Activated CD4-positive, alpha-beta T cell treated with anti-CD3 and anti-CD28 coated beads, Interleukin-2, amount 50 U/mL, for 24 hours (primary cell): ENCODE results near the gene CLIC6.

ENCODE experiments used
- DNase-seq, 2 donors: peaks; one replicate each; pipeline ENCODE4 v3.0.0-alpha.2; 2020; ENCODE audit warnings: low read depth in 1 of 2, low spot score in 1 of 2

Gene CLIC6

GRCh38 chr21:34668803-34669148 lies at the start of gene CLIC6:
Gene CLIC6, plus strand, starts transcription at chr21:34668994. Its CDS starts 395 bp downstream, at chr21:34669389.
- no peak for DNase-seq

GRCh38 chr21:34619841-34620665 lies 48.7 kb upstream of the CLIC6 start:
- no peak for DNase-seq

DNA sequence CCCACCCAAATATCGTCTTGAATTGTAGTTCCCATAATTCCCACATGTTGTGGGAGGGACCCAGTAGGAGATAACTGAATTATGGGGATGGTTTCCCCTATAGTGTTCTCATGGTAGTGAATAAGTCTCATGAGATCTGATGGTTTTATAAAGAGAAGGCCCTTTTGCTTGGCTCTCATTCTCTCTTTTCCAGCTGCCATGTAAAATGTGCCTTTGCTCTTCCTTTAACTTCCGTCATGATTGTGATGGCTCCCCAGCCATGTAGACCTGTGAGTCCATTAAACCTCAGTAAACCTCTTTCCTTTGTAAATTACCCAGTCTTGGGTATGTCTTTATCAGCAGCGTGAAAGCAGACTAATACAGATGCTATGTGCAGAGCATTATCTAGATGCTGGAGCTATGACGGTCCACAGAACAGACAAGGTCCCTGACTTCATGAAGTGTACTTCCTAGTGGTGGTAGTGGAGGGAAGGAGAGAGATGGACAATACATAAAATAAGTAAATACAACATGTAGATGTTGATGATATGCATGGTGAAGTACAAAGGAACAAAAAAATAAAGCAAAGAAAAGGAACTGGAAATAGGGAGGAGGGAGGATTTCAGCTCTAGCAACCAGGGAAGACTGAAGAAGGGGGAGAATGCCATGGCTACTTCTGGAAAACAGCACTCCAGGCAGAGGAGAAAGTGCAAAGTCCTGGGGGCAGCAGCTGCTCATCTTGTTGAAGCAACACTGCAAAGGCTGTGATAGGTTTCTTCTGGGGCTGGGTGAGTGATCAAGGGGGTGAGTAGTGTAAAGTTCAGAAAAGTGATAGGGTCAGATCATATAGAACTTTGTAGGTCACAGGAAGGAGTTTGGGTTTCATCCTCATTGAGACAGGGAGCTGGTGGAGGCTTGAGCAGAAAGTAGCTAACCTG lies 47.1 kb upstream of the CLIC6 start:
- DNase-seq = no peak

DNA sequence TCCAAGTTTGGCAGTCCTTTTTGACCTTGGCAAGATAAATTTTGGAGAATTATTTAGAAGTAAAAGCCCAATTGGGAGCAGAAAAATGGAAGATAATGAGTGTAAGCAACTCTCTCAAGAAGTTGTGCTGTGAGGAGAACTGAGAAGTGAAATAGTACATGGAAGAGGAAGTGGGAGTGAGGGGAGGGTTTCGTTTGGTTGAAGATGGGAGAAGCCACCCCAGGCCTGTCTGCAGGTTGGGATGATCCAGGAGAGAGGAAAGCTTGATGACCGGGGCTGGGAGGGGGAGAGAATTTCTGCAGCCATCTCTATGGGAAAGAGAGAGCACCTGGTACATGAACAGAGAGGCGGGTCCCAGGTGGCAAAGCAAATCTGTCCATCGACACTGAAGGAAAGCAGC lies 45.3 kb upstream of the CLIC6 start:
- DNase-seq = no peak

- no peak for DNase-seq
Observed at GRCh38 chr21:34625030-34625593, 43.7 kb upstream of the CLIC6 start.

- DNase-seq = no peak
Observed at GRCh38 chr21:34626131-34626530, 42.7 kb upstream of the CLIC6 start.

DNA sequence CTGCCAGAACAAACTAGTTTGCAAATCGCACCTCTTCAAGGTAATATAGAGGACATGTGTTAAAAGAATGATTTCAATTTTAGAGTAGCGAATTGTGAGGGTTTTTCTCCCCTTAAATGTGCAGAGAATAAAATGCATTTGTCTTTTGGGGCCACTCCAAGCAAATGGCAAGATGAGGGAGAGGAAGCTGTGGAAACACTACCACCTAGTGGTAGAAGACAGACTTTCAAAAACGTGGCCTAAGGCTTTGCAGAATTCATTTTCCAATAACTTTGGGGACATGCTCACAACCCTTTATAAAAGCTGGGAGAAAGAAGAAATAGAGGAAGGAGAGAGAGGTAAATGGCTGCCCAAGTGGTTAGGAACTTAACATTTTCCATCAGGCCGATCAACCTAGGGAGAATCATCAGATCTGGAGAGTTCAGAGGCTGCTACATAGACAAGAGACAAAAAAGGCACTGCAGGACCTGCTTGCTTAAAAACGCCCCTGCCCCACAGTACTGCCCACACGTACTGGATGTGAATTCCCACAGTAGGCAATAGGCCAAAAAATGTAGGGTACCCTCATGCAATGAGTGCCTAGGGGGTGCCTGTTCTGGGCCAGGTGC lies 38.2 kb upstream of the CLIC6 start:
- DNase-seq = peak in 1 of 2 donors; percentile 45

DNA sequence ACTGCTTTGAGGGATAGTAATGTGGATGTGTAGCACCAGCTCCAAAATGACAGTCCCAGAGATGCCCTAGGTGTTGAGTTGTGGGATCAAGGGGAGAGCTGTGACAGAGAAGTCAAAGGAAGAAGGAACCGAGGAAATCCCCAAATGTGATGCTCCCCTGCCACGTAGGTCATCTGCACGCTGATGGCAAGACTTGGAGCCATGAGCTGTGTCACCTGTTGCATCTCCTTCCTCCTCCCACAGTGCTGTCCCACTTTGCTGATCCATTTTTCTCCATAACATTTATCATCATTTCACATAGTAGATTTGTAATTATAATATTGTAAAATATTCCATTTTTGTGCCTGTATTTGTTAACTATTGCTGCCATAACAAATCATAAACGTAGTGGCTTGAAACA lies 36.3 kb upstream of the CLIC6 start:
- no peak for DNase-seq

- no peak for DNase-seq
Observed at GRCh38 chr21:34635307-34635706, 33.5 kb upstream of the CLIC6 start.

GRCh38 chr21:34636961-34637360 lies 31.8 kb upstream of the CLIC6 start:
- no peak for DNase-seq

DNA sequence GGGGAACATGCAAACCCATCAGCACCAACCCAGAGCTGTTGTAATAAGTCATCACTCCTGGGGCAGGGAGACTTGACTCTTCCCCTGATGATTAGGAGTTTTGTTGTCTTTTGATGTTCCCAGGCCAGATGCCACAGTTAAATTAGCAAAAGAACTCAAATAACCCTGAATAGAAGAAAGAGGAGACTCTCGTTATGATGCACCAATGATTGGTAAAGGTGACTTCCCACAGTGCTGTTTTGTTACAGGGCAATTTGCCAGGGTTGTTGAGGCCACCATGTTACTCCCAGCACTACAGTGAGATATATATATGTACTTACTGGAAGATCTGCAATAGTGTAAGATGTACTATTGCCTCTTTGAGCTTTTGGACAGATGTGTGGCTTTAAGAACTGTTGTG lies 29.5 kb upstream of the CLIC6 start:
- no peak for DNase-seq

- DNase-seq = peak; percentile 9 to 13
Observed at GRCh38 chr21:34639882-34640788, 28.7 kb upstream of the CLIC6 start.

DNA sequence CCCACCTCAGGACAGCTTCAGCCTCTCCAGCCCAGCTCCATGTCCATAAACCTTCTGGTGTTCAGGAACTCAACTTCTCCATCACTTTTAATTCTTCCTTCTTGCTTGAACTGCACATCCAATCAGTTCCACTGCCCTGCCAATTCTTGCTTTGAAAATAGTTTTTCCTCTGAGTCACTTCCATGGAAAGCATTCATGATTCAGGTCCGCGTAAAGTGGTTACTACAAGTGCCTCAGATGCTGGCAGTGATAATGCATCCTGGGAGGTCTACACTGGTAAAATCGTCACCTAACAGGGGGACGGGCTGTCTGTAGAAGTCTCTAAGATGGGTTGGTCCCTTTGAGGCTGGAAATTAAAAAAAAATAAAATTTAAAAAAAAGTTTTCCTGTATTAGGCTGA lies 27.9 kb upstream of the CLIC6 start:
- peak in 1 of 2 donors; percentile 18 for DNase-seq

DNA sequence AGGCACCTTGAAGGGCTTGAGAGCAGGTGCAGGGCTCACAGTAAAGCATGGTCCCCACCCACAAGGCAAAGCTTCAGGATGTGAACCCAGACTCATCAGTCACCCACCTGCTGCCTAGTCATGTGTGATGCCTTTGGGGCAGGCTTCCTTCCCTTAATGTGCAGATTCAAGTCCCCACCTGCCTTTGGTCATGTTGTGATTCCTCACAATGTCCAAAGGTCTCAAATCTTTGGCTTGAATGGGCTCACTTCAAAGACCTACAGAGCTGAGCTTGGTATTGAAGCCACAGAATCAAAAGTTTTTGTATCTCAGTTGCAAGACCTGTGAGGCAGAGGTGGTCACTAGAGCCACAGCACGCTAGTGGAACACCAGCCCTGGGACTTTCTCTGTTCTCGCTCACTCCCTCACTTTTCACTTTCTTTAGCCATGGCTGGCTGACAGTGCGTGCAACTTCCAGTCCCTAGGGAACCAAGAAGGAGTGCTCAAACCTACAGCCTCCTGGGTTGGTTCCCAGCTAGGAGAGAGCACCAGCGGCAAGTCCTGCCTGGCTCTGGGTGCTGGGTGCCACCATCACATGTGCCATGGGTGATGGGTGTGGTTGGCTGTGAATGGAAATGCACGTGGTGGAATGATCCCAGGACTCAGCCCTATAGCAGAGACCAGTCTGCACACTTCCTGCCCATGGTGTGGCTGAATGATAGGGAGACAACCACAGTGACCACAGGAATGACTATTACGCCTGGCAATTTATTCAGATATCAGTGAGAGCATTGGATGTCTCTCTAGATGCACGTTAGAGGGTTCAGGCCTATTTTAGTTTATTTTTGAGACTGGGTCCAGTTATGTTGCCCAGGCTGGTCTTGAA lies 26.4 kb upstream of the CLIC6 start:
- no peak for DNase-seq

- DNase-seq = no peak
Observed at GRCh38 chr21:34644825-34645224, 24.0 kb upstream of the CLIC6 start.

- no peak for DNase-seq
Observed at GRCh38 chr21:34647555-34647954, 21.2 kb upstream of the CLIC6 start.

DNA sequence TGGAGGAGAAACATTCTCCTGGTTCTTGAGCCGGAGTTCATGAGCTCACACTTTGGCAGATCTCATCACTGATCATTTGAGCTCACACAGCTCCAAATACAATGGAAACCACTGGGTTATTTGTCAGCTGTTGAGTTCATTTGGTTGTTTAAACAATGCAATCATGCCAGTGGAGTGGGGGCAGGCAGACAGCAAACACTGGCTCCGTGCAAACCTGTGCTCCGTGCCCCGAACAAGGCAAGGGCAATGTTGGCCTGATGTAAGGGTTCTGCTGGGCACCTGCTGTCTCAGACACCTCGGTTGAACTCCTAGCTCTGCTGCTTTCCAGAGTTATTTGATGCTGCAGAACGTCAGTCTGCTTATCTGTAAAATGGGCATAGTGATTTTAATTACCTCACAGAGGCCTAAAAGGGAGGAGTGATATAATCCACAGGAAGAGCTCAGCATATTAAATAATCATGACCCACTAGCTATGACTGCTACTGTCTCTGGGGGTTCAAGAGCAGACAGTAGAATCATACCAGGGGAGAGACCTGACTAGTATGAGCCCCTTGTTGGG lies 20.0 kb upstream of the CLIC6 start:
- DNase-seq = no peak

DNA sequence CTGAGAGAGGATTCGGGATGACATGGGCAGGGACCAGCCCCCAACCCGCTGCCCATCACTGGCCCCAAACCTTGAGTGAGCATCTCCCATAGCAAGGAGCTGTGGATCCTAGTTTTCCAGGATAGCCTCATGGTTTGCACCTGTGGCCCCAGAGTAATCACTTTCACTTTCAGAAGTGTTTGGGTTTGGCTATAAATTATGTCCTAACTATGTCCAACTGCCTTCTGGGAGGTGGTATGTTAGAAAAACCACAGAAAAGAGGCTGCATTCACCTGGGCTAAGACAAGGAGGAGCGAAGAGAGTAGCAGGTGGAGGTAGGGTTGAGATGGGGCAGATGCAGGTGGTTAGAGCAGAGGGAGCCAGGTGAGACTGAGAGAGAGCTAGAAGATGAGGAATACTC lies 19.4 kb upstream of the CLIC6 start:
- no peak for DNase-seq

GRCh38 chr21:34650861-34651431 lies 17.8 kb upstream of the CLIC6 start:
- DNase-seq = no peak
